Endothelial cell of umbilical vein (primary cell): Measurements from ENCODE around the gene AUTS2.

Source experiments
- CTCF ChIP-seq, 2 donors: IDR thresholded peaks; 1 replicate in 1 of 2; 2 replicates in 1 of 2; pipeline ENCODE4 v1.5.1; 2011; ENCODE audit warnings: low read length in 2 of 2, mild to moderate bottlenecking in 2 of 2, moderate library complexity in 2 of 2, control low read depth in 1 of 2, inconsistent platforms in 1 of 2, low read depth in 1 of 2; ENCODE audit not compliant: insufficient read depth in 1 of 2; ENCODE audit errors: extremely low read depth in 1 of 2
- EZH2 ChIP-seq: IDR thresholded peaks from 2 replicates; pipeline ENCODE4 v1.6.1; 2012; ENCODE audit warnings: borderline replicate concordance, low read depth, mild to moderate bottlenecking, moderate library complexity, low read length, inconsistent platforms; ENCODE audit not compliant: severe bottlenecking
- MAX ChIP-seq: IDR thresholded peaks from 2 replicates; pipeline ENCODE4 v1.6.1; 2011; ENCODE audit not compliant: insufficient read depth, insufficient read length
- POLR2A ChIP-seq: IDR thresholded peaks from 2 replicates; pipeline ENCODE4 v1.6.1; 2012; ENCODE audit warnings: low read depth, mild to moderate bottlenecking, control low read depth, low read length
- POLR2AphosphoS5 ChIP-seq: IDR thresholded peaks from 2 replicates; pipeline ENCODE4 v1.6.1; 2012; ENCODE audit warnings: low read depth, mild to moderate bottlenecking, control low read depth, low read length, moderate library complexity; ENCODE audit not compliant: insufficient read depth

- TF ChIP-seq POLR2AphosphoS5 = no peak
- TF ChIP-seq CTCF (IDR thresholded peaks at IDR 0.05; ENCODE audit: extremely low read depth in 1 of 2, insufficient read depth in 1 of 2, low read depth in 1 of 2, low read length in 2 of 2) = no peak
- TF ChIP-seq MAX = no peak
- no peak for TF ChIP-seq POLR2A
- no peak for TF ChIP-seq EZH2
Measured at GRCh38 chr7:69703099-69703498, 104.8 kb downstream of the AUTS2 start.
